Measurements from ENCODE around the gene SPAG4.

Gene SPAG4

GRCh38 chr20:35660122-35660937 is 44.7 kb downstream of the SPAG4 start:
- no peak for DNase-seq

- DNase-seq = no peak
These were observed 45.4 kb downstream of the SPAG4 start for GRCh38 chr20:35661053-35661452.

DNA sequence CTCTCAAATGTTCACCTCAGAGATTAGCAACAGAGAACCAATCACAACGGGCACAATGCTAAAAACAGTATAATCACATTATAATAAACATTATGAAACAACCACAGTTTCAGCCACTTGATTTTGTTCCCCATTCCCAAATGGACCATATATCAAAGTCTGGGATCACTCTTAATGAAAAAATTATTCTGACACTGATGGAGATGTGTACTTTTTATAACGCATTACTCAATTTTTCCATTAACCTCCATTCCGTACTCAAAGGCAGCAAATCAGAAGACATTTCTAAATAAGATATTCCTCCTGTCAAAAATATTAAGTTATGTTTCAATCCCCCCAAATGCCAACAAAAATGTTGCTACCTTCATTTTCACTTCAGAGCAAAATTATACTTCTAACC is 46.3 kb downstream of the SPAG4 start:
- DNase-seq = no peak

DNA sequence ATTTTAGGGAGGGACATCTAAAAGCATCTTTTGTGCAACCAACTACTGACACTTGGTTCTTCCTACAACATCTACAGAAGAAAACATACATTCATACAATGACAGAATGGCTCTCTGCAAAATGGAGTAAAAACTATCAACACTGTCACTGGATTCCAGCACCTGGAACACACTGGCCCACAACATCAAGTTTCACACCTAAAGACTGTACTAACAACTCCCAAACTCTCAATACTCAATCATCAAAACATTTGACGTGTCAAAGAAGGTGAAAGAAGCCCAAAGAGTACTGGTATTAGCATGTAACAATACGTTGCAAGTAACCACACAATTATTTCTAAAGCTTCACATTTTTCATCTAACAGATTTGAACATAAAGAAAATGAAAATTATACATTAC is 46.9 kb downstream of the SPAG4 start:
- DNase-seq = no peak

GRCh38 chr20:35663516-35664465 is 48.2 kb downstream of the SPAG4 start:
- DNase-seq = peak; percentile 15

DNA sequence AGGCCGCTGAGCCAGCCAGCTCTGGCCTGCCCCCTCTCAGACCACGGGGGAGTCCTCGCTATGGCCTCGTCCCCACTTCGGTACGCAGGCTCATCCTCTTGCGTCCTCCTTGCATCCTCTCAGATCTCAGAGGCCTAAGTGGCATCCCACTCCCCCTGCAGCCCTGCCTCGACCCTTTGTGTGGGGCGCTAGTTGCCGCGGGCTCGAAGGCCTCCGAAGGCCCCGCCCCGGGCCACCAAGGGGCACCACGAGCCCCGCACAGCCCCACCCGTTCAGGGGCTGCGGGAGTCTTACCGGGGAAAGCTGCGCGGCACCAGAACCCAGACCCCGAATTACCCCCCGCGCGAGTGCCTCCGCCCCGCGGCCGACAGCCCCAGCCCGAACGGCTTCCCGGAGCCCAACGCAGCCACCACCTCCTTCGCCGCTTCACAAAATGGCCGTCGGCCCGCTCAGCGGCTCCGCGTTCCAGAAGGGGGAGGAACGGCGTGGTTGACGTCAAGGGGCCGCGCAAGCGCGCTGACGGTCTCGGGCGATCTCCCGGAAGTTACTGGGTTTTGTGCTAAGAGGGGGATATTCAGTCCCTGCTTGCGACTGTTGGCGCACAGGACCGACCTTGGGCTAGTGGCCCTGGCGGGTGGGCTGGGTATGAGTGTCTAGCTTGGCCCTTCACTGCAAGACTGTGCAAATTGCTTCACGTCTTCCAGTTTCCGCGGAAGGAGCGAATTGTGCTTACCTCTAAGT is 49.0 kb downstream of the SPAG4 start, which contains the start of the genes CPNE1 and RBM12:
Gene CPNE1 (minus strand): TSS at position 435 of the 741 bp plus-strand sequence. CDS start 31,977 bp downstream, outside the sequence.
Gene RBM12 (minus strand): TSS at position 435 of the 741 bp plus-strand sequence. CDS start 9,578 bp downstream, outside the sequence.
- peak; percentile 90 for DNase-seq

GRCh38 chr20:35665949-35666288 is 50.3 kb downstream of the SPAG4 start:
- no peak for DNase-seq

- DNase-seq = no peak
These were observed 53.6 kb downstream of the SPAG4 start for GRCh38 chr20:35669221-35669620.

- DNase-seq = no peak
These were observed 54.1 kb downstream of the SPAG4 start for GRCh38 chr20:35669681-35670080.
